Endothelial cell of umbilical vein (primary cell): Measurements from ENCODE around the gene PELI2. TPM values are rescaled to one million over a fixed set of nuclear protein-coding genes. Genes with fewer than 3 reads are reported as not detected.

Experiments
- BruUV-seq: library from RNA; stranded (reverse); fragments of 400-500 nt; replicated peaks from 2 replicates; lab custom pipeline; 2021; lab: Mats Ljungman, UMichigan
- CTCF ChIA-PET: fragments of 300-600, 350-600 bp; sonication (Branson Sonifier 250); formaldehyde crosslinking; loops from one replicate; lab custom pipeline; 2021; ENCODE audit warnings: antibody characterized with exemption, inconsistent platforms; lab: Charles Lee
- POLR2A ChIA-PET: fragments of 300-600, 350-600 bp; sonication (Branson Sonifier 250); formaldehyde crosslinking; loops from one replicate; lab custom pipeline; 2021; ENCODE audit warnings: antibody characterized with exemption, inconsistent platforms; lab: Charles Lee
- DNase-seq: peaks from one replicate; pipeline ENCODE4 v3.0.0-alpha.2; 2011; ENCODE audit warnings: low read depth, low spot score
- FAIRE-seq: peaks from 2 replicates; lab custom pipeline; 2011; peaks lifted over from hg19 to GRCh38; lab: Jason Lieb, UNC
- H2AFZ ChIP-seq: 2 replicates; pipeline ENCODE4 v1.6.0; 2012; ENCODE audit warnings: low read depth, low read length, control low read depth, inconsistent platforms
- H3K27ac ChIP-seq: 2 replicates; pipeline ENCODE4 v1.5.1; 2011; ENCODE audit warnings: low read depth, mild to moderate bottlenecking, control low read depth, low read length, moderate library complexity; ENCODE audit not compliant: insufficient read depth
- H3K27me3 ChIP-seq, 2 experiments: 2 replicates each; pipeline versions ENCODE4 v1.6.0 to v1.6.1; 2011; ENCODE audit warnings: low read length in 2 of 2, mixed read lengths in 1 of 2; ENCODE audit not compliant: control insufficient read depth in 2 of 2, insufficient read depth in 2 of 2
- H3K36me3 ChIP-seq, 2 experiments: 2 replicates in 1 of 2; 3 replicates in 1 of 2; pipeline ENCODE4 v1.5.1; 2011; ENCODE audit warnings: low read length in 2 of 2, mild to moderate bottlenecking in 1 of 2, moderate library complexity in 1 of 2; ENCODE audit not compliant: control insufficient read depth in 2 of 2, insufficient read depth in 2 of 2; ENCODE audit errors: extremely low read depth in 1 of 2
- H3K4me1 ChIP-seq: 3 replicates; pipeline ENCODE4 v1.5.1; 2011; ENCODE audit warnings: mild to moderate bottlenecking, low read length; ENCODE audit not compliant: control insufficient read depth, insufficient read depth; ENCODE audit errors: extremely low read depth
- H3K4me2 ChIP-seq: 2 replicates; pipeline ENCODE4 v1.6.1; 2011; ENCODE audit warnings: low read length, control low read depth, mixed read lengths; ENCODE audit not compliant: insufficient read depth
- H3K4me3 ChIP-seq, 3 experiments: fragments of 200-600 bp in 1 of 3; sonication (generic), shearing (Covaris generic) in 1 of 3; replicated peaks in 1 of 3; 2 replicates each; pipeline ENCODE4 v1.5.1; 2011 to 2016; ENCODE audit warnings: control low read depth in 3 of 3, low read length in 3 of 3, mild to moderate bottlenecking in 2 of 3, inconsistent platforms in 1 of 3, low read depth in 1 of 3, moderate library complexity in 1 of 3; ENCODE audit not compliant: insufficient read depth in 1 of 3
- H3K79me2 ChIP-seq: 2 replicates; pipeline ENCODE4 v1.6.0; 2012; ENCODE audit warnings: low read length, inconsistent platforms; ENCODE audit not compliant: control insufficient read depth, insufficient read depth
- H3K9ac ChIP-seq: replicated peaks from 2 replicates; pipeline ENCODE3; 2011; ENCODE audit warnings: low read length, control low read depth; ENCODE audit not compliant: insufficient read depth; ENCODE audit errors: extremely low read depth
- H3K9me1 ChIP-seq: replicated peaks from 3 replicates; pipeline ENCODE4 v1.6.0; 2011; ENCODE audit warnings: mild to moderate bottlenecking, low read length; ENCODE audit not compliant: control insufficient read depth, insufficient read depth; ENCODE audit errors: extremely low read depth
- H3K9me3 ChIP-seq: replicated peaks from 2 replicates; pipeline ENCODE4 v1.5.1; 2012; ENCODE audit warnings: low read length, inconsistent platforms; ENCODE audit not compliant: control insufficient read depth, insufficient read depth
- H4K20me1 ChIP-seq: replicated peaks from 2 replicates; pipeline ENCODE3; 2011; ENCODE audit warnings: mild to moderate bottlenecking, low read length; ENCODE audit not compliant: control insufficient read depth, insufficient read depth; ENCODE audit errors: extremely low read depth
- CTCF ChIP-seq, 2 donors: IDR thresholded peaks; 1 replicate in 1 of 2; 2 replicates in 1 of 2; pipeline ENCODE4 v1.5.1; 2011; ENCODE audit warnings: low read length in 2 of 2, mild to moderate bottlenecking in 2 of 2, moderate library complexity in 2 of 2, control low read depth in 1 of 2, inconsistent platforms in 1 of 2, low read depth in 1 of 2; ENCODE audit not compliant: insufficient read depth in 1 of 2; ENCODE audit errors: extremely low read depth in 1 of 2
- EZH2 ChIP-seq: IDR thresholded peaks from 2 replicates; pipeline ENCODE4 v1.6.1; 2012; ENCODE audit warnings: borderline replicate concordance, low read depth, mild to moderate bottlenecking, moderate library complexity, low read length, inconsistent platforms; ENCODE audit not compliant: severe bottlenecking
- FOS ChIP-seq: IDR thresholded peaks from 2 replicates; pipeline ENCODE4 v1.6.1; 2011; ENCODE audit warnings: mild to moderate bottlenecking, low read length, moderate library complexity, borderline replicate concordance; ENCODE audit not compliant: insufficient read depth
- GATA2 ChIP-seq: IDR thresholded peaks from 2 replicates; pipeline ENCODE4 v1.7.0; 2011; ENCODE audit warnings: low read depth, mild to moderate bottlenecking, moderate library complexity, mixed read lengths, low read length; ENCODE audit not compliant: insufficient read length, insufficient read depth
- JUN ChIP-seq: IDR thresholded peaks from 2 replicates; pipeline ENCODE4 v1.6.1; 2011; ENCODE audit warnings: borderline replicate concordance, low read depth; ENCODE audit not compliant: insufficient read length, insufficient read depth
- MAX ChIP-seq: IDR thresholded peaks from 2 replicates; pipeline ENCODE4 v1.6.1; 2011; ENCODE audit not compliant: insufficient read depth, insufficient read length
- MYC ChIP-seq: IDR thresholded peaks from one replicate; pipeline ENCODE4 v1.6.1; 2011; ENCODE audit warnings: mild to moderate bottlenecking, low read depth, low read length
- POLR2A ChIP-seq: IDR thresholded peaks from 2 replicates; pipeline ENCODE4 v1.6.1; 2012; ENCODE audit warnings: low read depth, mild to moderate bottlenecking, control low read depth, low read length
- POLR2AphosphoS5 ChIP-seq: IDR thresholded peaks from 2 replicates; pipeline ENCODE4 v1.6.1; 2012; ENCODE audit warnings: low read depth, mild to moderate bottlenecking, control low read depth, low read length, moderate library complexity; ENCODE audit not compliant: insufficient read depth
- dilution Hi-C: fragments of 300-500 bp; cut with MboI; formaldehyde crosslinking; loops from one replicate; pipeline ENCODE4 v1.15.0; 2019; ENCODE audit warnings: low sequenced_read_pairs; ENCODE audit not compliant: extremely low pct_ligation_motif_present
- intact Hi-C: fragments of 100-400 bp; cut with micrococcal nuclease; formaldehyde crosslinking; loops from one replicate; pipeline ENCODE4 v1.10.0; 2022
- polyA plus RNA-seq, 4 experiments: library from polyadenylated mRNA; depleted of rRNA in 3 of 4; stranded (reverse) in 3 of 4; unstranded in 1 of 4; fragments of >200 nt; gene quantifications; 2 replicates each; pipeline versions ENCODE4 v1.2.1 to v1.2.3, GENCODE V29; 2011 to 2012; ENCODE audit warnings: missing spikeins in 1 of 4
- total RNA-seq: library from RNA; stranded (reverse); gene quantifications from 2 replicates; pipeline ENCODE4 v1.2.3, GENCODE V29; 2021

The PELI2 gene
- total and polyA plus RNA-seq, 2 donors (not counting 3 experiments of a cell fraction or from before 2014, with no cell fraction given) = 11.5 to 13.0 TPM

DNA sequence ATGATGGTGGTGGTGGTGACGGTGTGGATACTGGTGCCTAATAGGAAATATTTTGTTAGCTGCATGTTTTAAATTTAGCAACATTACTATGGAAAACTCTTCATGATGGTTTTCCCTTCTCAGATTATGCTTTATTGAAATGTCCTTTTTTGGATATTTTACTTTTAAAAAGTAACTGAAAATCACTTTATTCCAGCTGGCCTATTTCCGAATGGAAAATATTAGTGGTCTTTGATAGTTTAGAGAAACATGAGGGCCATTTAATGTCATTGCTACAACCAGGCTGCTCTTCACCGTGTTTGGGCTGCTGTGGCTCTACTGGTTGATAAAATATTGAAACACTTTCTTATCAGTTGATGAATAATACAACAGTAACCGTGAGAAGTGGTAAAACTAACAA is 64.2 kb downstream of the PELI2 start:
- Histone ChIP-seq H3K27me3 (no peaks in the 10 kb centered on the region), H3K9me3 (no peaks in the 10 kb centered on the region), H3K4me1 (no peaks in the 10 kb centered on the region), H3K36me3 (no peaks in the 10 kb centered on the region), H3K9ac (no peak overlapping the region), H3K9me1 (no peaks in the 10 kb centered on the region), H3K4me2 (no peak overlapping the region), H3K27ac (no peak overlapping the region), H2AFZ (no peak overlapping the region), H3K79me2 (no peaks in the 10 kb centered on the region), H3K4me3 (no peak overlapping the region), H4K20me1 (no peaks in the 10 kb centered on the region)
- DNase-seq (no peak), FAIRE-seq (no peak)
- ChIA-PET CTCF (interaction anchor here (1.1 kb wide), 1 partner anchor 451 kb away, joined by 3 read pairs; no protein-coding TSS in a partner anchor), POLR2A (no interaction called here)
- dilution Hi-C loops = no loop called here
- BruUV-seq = no TSS peak
- TF ChIP-seq JUN = no peak
- no peak for TF ChIP-seq CTCF (IDR thresholded peaks at IDR 0.05; ENCODE audit: extremely low read depth in 1 of 2, insufficient read depth in 1 of 2, low read depth in 1 of 2, low read length in 2 of 2)
- no peak for TF ChIP-seq MYC
- TF ChIP-seq POLR2AphosphoS5 = no peak
- TF ChIP-seq POLR2A = no peak
- no peak for TF ChIP-seq MAX
- TF ChIP-seq EZH2 = no peak
- no peak for TF ChIP-seq FOS
- no peak for TF ChIP-seq GATA2
- intact Hi-C loops = no loop called here
